ENCODE data around the gene BIRC7. TPM values are rescaled to one million over a fixed set of nuclear protein-coding genes. Genes with fewer than 3 reads are reported as not detected.

BIRC7 gene
- total RNA-seq, 1 experiment from 2014 or later = 0.96 TPM

DNA sequence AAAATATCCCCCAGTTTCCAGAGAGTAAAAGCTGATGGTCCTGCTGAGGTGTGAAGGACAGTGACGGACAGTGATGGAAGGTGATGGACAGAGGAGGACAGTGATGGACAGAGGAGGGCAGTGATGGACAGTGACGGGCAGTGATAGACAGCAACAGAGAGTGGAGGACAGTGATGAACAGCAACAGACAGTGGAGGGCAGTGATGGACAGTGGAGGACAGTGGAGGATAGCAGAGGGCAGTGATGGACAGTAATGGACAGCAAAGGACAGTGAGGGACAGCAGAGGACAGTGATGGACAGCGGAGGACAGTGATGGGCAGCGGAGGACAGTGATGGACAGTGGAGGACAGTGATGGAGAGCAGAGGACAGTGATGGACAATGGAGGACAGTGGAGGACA is 21.2 kb downstream of the BIRC7 start:
- intact Hi-C loops (cut with micrococcal nuclease) = no loop called here
- TF ChIP-seq EGR1 (IDR thresholded peaks at IDR 0.05; ENCODE audit: low read depth) (no peak), EZH2 (IDR thresholded peaks at IDR 0.05) (no peak), RAD21 (IDR thresholded peaks at IDR 0.05; ENCODE audit: low read depth) (no peak), POLR2A (IDR thresholded peaks at IDR 0.05; ENCODE audit: borderline replicate concordance, extremely low read depth, insufficient read depth, insufficient read length) (no peak), SP1 (IDR thresholded peaks at IDR 0.05; ENCODE audit: low read depth) (no peak), EZH2phosphoT487 (IDR thresholded peaks at IDR 0.05; ENCODE audit: borderline replicate concordance) (no peak), SRF (IDR thresholded peaks at IDR 0.05; ENCODE audit: low read depth) (no peak), POLR2AphosphoS5 (IDR thresholded peaks at IDR 0.05; ENCODE audit: low read depth, low read length) (no peak)
- TF ChIP-seq, protein P1, sequence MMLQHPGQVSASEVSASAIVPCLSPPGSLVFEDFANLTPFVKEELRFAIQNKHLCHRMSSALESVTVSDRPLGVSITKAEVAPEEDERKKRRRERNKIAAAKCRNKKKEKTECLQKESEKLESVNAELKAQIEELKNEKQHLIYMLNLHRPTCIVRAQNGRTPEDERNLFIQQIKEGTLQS (IDR thresholded peaks at IDR 0.05) = no peak
- no peak overlapping the region for H3K4me3 ChIP-seq (replicated peaks in 1 of 2; ENCODE audit: low read depth in 1 of 2, low read length in 2 of 2)
- H3K9me3 ChIP-seq (ENCODE audit: control insufficient read depth in 1 of 2, insufficient read depth in 1 of 2, low read depth in 1 of 2, low read length in 2 of 2) = no peaks in the 10 kb centered on the region
- H4K20me1 ChIP-seq (ENCODE audit: insufficient read depth) = no peaks in the 10 kb centered on the region
- no peak overlapping the region for H3K4me2 ChIP-seq (ENCODE audit: low read length)
- H3K9me2 ChIP-seq (ENCODE audit: insufficient read depth) = no peaks in the 10 kb centered on the region
- ChIA-PET POLR2A (no interaction called here), RAD21 (ENCODE audit: low non-redundant PET in 1 of 2, low total read pairs in 2 of 2, uncharacterized antibody in 2 of 2, unreplicated experiment in 2 of 2) (no interaction called here), CTCF (no interaction called here)
- no peaks in the 10 kb centered on the region for H3K79me2 ChIP-seq (ENCODE audit: insufficient read depth, low read length)
- no peaks in the 10 kb centered on the region for H3K4me1 ChIP-seq (ENCODE audit: control insufficient read depth in 1 of 2, insufficient read depth in 2 of 2, low read length in 2 of 2)
- no TSS peak for BruUV-seq (replicated peaks)
- ATAC-seq (no peak), DNase-seq (ENCODE audit: low read depth, low spot score) (no peak)
- no peaks in the 10 kb centered on the region for H3K27me3 ChIP-seq (ENCODE audit: insufficient read depth, low read length)
- H3K27ac ChIP-seq (ENCODE audit: low read depth, low read length) = no peak overlapping the region
- H3K9ac ChIP-seq (ENCODE audit: low read length) = no peak overlapping the region
- H2AFZ ChIP-seq (ENCODE audit: low read depth, low read length, poor library complexity, severe bottlenecking) = no peak overlapping the region
- H3K36me3 ChIP-seq (ENCODE audit: control insufficient read depth in 1 of 2, insufficient read depth in 2 of 2, low read length in 2 of 2) = no peaks in the 10 kb centered on the region

DNA sequence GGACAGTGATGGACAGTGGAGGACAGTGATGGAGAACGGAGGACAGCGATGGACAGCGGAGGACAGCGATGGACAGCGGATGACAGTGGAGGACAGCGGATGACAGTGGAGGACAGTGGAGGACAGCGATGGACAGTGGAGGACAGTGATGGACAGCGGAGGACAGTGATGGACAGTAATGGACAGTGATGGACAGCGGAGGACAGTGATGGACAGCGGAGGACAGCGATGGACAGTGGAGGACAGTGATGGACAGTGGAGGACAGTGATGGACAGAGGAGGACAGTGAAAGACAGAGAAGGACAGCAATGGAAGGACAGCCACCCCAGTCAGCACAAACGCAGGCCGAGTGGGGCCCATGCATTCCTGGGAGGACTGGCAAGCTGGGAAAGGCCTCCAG is 21.9 kb downstream of the BIRC7 start:
- Histone ChIP-seq H4K20me1 (ENCODE audit: insufficient read depth) (no peaks in the 10 kb centered on the region), H3K9me2 (ENCODE audit: insufficient read depth) (no peaks in the 10 kb centered on the region), H3K9me3 (ENCODE audit: control insufficient read depth in 1 of 2, insufficient read depth in 1 of 2, low read depth in 1 of 2, low read length in 2 of 2) (no peaks in the 10 kb centered on the region), H3K36me3 (ENCODE audit: control insufficient read depth in 1 of 2, insufficient read depth in 2 of 2, low read length in 2 of 2) (no peaks in the 10 kb centered on the region), H2AFZ (ENCODE audit: low read depth, low read length, poor library complexity, severe bottlenecking) (no peak overlapping the region), H3K79me2 (ENCODE audit: insufficient read depth, low read length) (no peaks in the 10 kb centered on the region), H3K4me3 (replicated peaks in 1 of 2; ENCODE audit: low read depth in 1 of 2, low read length in 2 of 2) (no peak overlapping the region), H3K4me1 (ENCODE audit: control insufficient read depth in 1 of 2, insufficient read depth in 2 of 2, low read length in 2 of 2) (no peaks in the 10 kb centered on the region), H3K27ac (ENCODE audit: low read depth, low read length) (no peak overlapping the region), H3K4me2 (ENCODE audit: low read length) (no peak overlapping the region), H3K27me3 (ENCODE audit: insufficient read depth, low read length) (no peaks in the 10 kb centered on the region), H3K9ac (ENCODE audit: low read length) (no peak overlapping the region)
- DNase-seq (ENCODE audit: low read depth, low spot score) = no peak
- no peak for ATAC-seq
- POLR2A ChIA-PET = no interaction called here
- no TSS peak for BruUV-seq (replicated peaks)
- TF ChIP-seq, protein P2, sequence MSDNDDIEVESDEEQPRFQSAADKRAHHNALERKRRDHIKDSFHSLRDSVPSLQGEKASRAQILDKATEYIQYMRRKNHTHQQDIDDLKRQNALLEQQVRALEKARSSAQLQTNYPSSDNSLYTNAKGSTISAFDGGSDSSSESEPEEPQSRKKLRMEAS (IDR thresholded peaks at IDR 0.05) = no peak
- TF ChIP-seq, protein P3, sequence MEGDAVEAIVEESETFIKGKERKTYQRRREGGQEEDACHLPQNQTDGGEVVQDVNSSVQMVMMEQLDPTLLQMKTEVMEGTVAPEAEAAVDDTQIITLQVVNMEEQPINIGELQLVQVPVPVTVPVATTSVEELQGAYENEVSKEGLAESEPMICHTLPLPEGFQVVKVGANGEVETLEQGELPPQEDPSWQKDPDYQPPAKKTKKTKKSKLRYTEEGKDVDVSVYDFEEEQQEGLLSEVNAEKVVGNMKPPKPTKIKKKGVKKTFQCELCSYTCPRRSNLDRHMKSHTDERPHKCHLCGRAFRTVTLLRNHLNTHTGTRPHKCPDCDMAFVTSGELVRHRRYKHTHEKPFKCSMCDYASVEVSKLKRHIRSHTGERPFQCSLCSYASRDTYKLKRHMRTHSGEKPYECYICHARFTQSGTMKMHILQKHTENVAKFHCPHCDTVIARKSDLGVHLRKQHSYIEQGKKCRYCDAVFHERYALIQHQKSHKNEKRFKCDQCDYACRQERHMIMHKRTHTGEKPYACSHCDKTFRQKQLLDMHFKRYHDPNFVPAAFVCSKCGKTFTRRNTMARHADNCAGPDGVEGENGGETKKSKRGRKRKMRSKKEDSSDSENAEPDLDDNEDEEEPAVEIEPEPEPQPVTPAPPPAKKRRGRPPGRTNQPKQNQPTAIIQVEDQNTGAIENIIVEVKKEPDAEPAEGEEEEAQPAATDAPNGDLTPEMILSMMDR (IDR thresholded peaks at IDR 0.05 in 2 of 3, conservative IDR thresholded peaks at IDR 0.05 in 1 of 3; ENCODE audit: borderline replicate concordance in 1 of 3, insufficient read depth in 1 of 3, low read depth in 2 of 3, low read length in 2 of 3) = no peak
- TF ChIP-seq TCF7L2 (IDR thresholded peaks at IDR 0.05; ENCODE audit: borderline replicate concordance, extremely low read depth, insufficient read depth, insufficient read length) (no peak), EZH2phosphoT487 (IDR thresholded peaks at IDR 0.05; ENCODE audit: borderline replicate concordance) (no peak), RAD21 (IDR thresholded peaks at IDR 0.05; ENCODE audit: low read depth) (no peak), FOSL1 (IDR thresholded peaks at IDR 0.05; ENCODE audit: low read depth) (no peak), CBX3 (IDR thresholded peaks at IDR 0.05; ENCODE audit: low read depth) (no peak), ELF1 (IDR thresholded peaks at IDR 0.05; ENCODE audit: borderline replicate concordance, low read depth) (no peak)
- intact Hi-C loops (cut with micrococcal nuclease) = no loop called here
- RAD21 ChIA-PET (ENCODE audit: low non-redundant PET in 1 of 2, low total read pairs in 2 of 2, uncharacterized antibody in 2 of 2, unreplicated experiment in 2 of 2) = no interaction called here
- CTCF ChIA-PET = no interaction called here
